Muscle of leg (tissue), 11 donors: ENCODE results near the gene ABCF3. TPM values are rescaled to one million over a fixed set of nuclear protein-coding genes. Genes with fewer than 3 reads are reported as not detected.

Source experiments
- DNase-seq: peaks from one replicate; pipeline ENCODE4 v3.0.0; 2013
- H3K27ac ChIP-seq: one replicate; pipeline ENCODE4 v1.5.1; 2013; ENCODE audit warnings: mild to moderate bottlenecking, low read length, control low read depth
- H3K27me3 ChIP-seq: one replicate; pipeline ENCODE4 v1.6.1; 2013; ENCODE audit warnings: low read length; ENCODE audit not compliant: control insufficient read depth, insufficient read depth
- H3K36me3 ChIP-seq: one replicate; pipeline ENCODE4 v1.6.1; 2013; ENCODE audit warnings: low read length; ENCODE audit not compliant: control insufficient read depth, insufficient read depth
- H3K4me1 ChIP-seq: one replicate; pipeline ENCODE4 v1.6.1; 2013; ENCODE audit warnings: low read length; ENCODE audit not compliant: control insufficient read depth, insufficient read depth
- H3K4me3 ChIP-seq: one replicate; pipeline ENCODE4 v1.5.1; 2013; ENCODE audit warnings: low read length, control low read depth
- H3K9me3 ChIP-seq: replicated peaks from 2 replicates; pipeline ENCODE4 v1.6.1; 2013; ENCODE audit warnings: low read depth, low read length; ENCODE audit not compliant: control insufficient read depth
- WGBS: methylation state at CpG from one replicate; pipeline ENCODE4 v1.1.5; 2013; ENCODE audit warnings: missing lambda C conversion rate; ENCODE audit not compliant: insufficient coverage; 5-methylcytosine and 5-hydroxymethylcytosine counted together
- polyA plus RNA-seq, 8 donors: library from polyadenylated mRNA; unstranded; fragments of 120-200 nt; gene quantifications; one replicate each; pipeline versions ENCODE4 v1.2.1 to v1.2.3, GENCODE V29; 2013; ENCODE audit warnings: inconsistent platforms in 1 of 8, low replicate concordance in 1 of 8; ENCODE audit not compliant: insufficient read length in 8 of 8, insufficient read depth in 1 of 8
- total RNA-seq: library from RNA; stranded (reverse); fragments of 120-200 nt; gene quantifications from one replicate; pipeline ENCODE4 v1.2.4, GENCODE V29; 2013

Gene ABCF3
- total and polyA plus RNA-seq, 9 donors: 33.0 to 54.5 (median 48.7) TPM

- H3K36me3 ChIP-seq: peaks cover 22% of the 10 kb centered on the region
- no peak overlapping the region for H3K27ac ChIP-seq
- no peaks in the 10 kb centered on the region for H3K9me3 ChIP-seq
- 80% methylated on average over 6 of the region's 9 CpGs for WGBS
- H3K4me3 ChIP-seq: no peak overlapping the region
- no peaks in the 10 kb centered on the region for H3K4me1 ChIP-seq
- no peak for DNase-seq
- no peaks in the 10 kb centered on the region for H3K27me3 ChIP-seq
These were observed 12.5 kb downstream of the ABCF3 start for GRCh38 chr3:184198509-184198908.

- H3K9me3 ChIP-seq: no peaks in the 10 kb centered on the region
- no peak overlapping the region for H3K27ac ChIP-seq
- no peak overlapping the region for H3K4me3 ChIP-seq
- no peaks in the 10 kb centered on the region for H3K4me1 ChIP-seq
- H3K36me3 ChIP-seq: peaks cover 3% of the 10 kb centered on the region
- DNase-seq: no peak
- H3K27me3 ChIP-seq: no peaks in the 10 kb centered on the region
These were observed 14.8 kb downstream of the ABCF3 start for GRCh38 chr3:184200825-184201224.

DNA sequence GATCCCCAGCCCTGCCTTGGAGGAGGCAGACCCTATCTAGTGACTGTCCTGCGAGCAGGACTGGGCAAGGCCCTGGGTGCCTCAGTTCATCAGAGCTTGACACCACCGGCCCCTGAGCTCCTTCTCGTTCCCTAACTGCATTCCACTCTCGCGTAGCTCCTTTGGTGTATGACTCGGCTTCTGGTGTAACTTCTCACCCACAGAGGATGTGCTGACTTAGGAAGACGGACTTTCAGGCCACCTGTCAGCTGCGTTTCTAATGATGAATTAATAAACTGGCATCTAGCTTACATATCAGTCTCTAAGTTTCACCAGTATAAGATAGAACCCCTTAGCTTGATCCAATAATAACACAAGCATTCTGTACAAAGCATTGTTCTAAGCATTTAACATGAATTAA, 17.5 kb downstream of the ABCF3 start:
- WGBS: 77% methylated on average over 7 of the region's 8 CpGs
- Histone ChIP-seq H3K4me3 (no peak overlapping the region), H3K9me3 (no peaks in the 10 kb centered on the region), H3K4me1 (no peaks in the 10 kb centered on the region), H3K27me3 (peaks cover 5% of the 10 kb centered on the region), H3K36me3 (no peaks in the 10 kb centered on the region), H3K27ac (no peak overlapping the region)
- no peak for DNase-seq

- no peaks in the 10 kb centered on the region for H3K9me3 ChIP-seq
- WGBS: 77% methylated on average over 8 of the region's 11 CpGs
- no peaks in the 10 kb centered on the region for H3K36me3 ChIP-seq
- H3K27me3 ChIP-seq: peaks cover 5% of the 10 kb centered on the region
- H3K4me3 ChIP-seq: no peak overlapping the region
- no peak for DNase-seq
- H3K27ac ChIP-seq: no peak overlapping the region
- no peaks in the 10 kb centered on the region for H3K4me1 ChIP-seq
These were observed 23.3 kb downstream of the ABCF3 start for GRCh38 chr3:184209146-184209923.

DNA sequence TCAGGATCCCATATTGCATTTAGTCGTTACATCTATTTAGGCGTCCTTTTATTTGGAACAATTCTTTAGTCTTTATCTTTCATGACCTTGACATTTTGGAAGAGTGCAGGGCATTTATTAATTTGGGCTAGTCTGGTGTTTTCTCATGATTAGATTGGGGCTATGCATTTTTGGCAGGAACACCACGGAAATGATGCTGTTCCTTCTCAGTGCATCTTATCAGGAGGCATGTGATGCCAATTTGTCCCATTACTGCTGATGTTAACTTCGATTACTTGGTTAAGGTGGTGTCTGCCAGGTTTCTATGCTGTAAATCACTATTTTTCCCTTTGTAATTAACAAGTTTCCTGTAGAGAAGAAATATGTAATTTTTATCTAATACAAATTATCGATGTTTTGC, 25.3 kb downstream of the ABCF3 start:
- peaks cover 5% of the 10 kb centered on the region for H3K27me3 ChIP-seq
- no peaks in the 10 kb centered on the region for H3K9me3 ChIP-seq
- H3K27ac ChIP-seq: no peak overlapping the region
- H3K36me3 ChIP-seq: no peaks in the 10 kb centered on the region
- H3K4me1 ChIP-seq: no peaks in the 10 kb centered on the region
- DNase-seq: no peak
- H3K4me3 ChIP-seq: no peak overlapping the region
- WGBS: no CpG with 5 or more reads among the region's 5 CpGs

DNA sequence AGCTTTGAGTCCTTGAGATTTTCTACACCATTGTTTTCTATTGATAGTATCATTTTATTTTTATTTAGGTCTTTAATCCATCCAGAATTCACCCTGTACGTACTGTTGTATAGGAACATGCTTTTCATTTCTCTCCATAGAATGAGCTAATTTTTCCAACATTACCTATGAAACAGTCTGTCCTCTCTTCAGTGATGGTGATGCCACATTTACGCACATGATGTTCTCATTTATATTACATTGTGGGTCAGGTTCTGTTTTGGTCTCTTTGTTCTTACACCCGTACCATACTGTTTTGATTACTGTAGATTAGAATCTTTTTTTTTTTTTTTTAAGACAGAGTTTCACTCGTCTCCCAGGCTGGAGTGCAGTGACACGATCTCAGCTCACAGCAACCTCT, 25.7 kb downstream of the ABCF3 start:
- DNase-seq: no peak
- no peaks in the 10 kb centered on the region for H3K4me1 ChIP-seq
- no peaks in the 10 kb centered on the region for H3K9me3 ChIP-seq
- no peak overlapping the region for H3K4me3 ChIP-seq
- no CpG with 5 or more reads among the region's 5 CpGs for WGBS
- peaks cover 4% of the 10 kb centered on the region for H3K27me3 ChIP-seq
- no peak overlapping the region for H3K27ac ChIP-seq
- H3K36me3 ChIP-seq: no peaks in the 10 kb centered on the region

GRCh38 chr3:184218814-184219213, 32.8 kb downstream of the ABCF3 start:
- no CpG with 5 or more reads among the region's 4 CpGs for WGBS
- Histone ChIP-seq H3K9me3 (no peaks in the 10 kb centered on the region), H3K4me3 (no peak overlapping the region), H3K4me1 (no peaks in the 10 kb centered on the region), H3K27me3 (no peaks in the 10 kb centered on the region), H3K36me3 (no peaks in the 10 kb centered on the region), H3K27ac (no peak overlapping the region)
- no peak for DNase-seq

GRCh38 chr3:184222521-184222920, 36.5 kb downstream of the ABCF3 start:
- WGBS: no CpG with 5 or more reads among the region's 3 CpGs
- Histone ChIP-seq H3K27me3 (peaks cover 12% of the 10 kb centered on the region), H3K4me1 (no peaks in the 10 kb centered on the region)

GRCh38 chr3:184223946-184224345, 37.9 kb downstream of the ABCF3 start:
- no peak for DNase-seq
- H3K4me1 ChIP-seq: peaks cover 2% of the 10 kb centered on the region
- H3K27ac ChIP-seq: no peak overlapping the region
- peaks cover 26% of the 10 kb centered on the region for H3K27me3 ChIP-seq
- WGBS: 80% methylated on average over 2 of the region's 3 CpGs
- H3K4me3 ChIP-seq: no peak overlapping the region
- H3K9me3 ChIP-seq: no peaks in the 10 kb centered on the region
- no peaks in the 10 kb centered on the region for H3K36me3 ChIP-seq

More at GRCh38 chr3:184222521-184222920, 36.5 kb downstream of the ABCF3 start:
- Histone ChIP-seq H3K27ac (no peak overlapping the region), H3K36me3 (no peaks in the 10 kb centered on the region), H3K9me3 (no peaks in the 10 kb centered on the region), H3K4me3 (no peak overlapping the region)
- DNase-seq: no peak

DNA sequence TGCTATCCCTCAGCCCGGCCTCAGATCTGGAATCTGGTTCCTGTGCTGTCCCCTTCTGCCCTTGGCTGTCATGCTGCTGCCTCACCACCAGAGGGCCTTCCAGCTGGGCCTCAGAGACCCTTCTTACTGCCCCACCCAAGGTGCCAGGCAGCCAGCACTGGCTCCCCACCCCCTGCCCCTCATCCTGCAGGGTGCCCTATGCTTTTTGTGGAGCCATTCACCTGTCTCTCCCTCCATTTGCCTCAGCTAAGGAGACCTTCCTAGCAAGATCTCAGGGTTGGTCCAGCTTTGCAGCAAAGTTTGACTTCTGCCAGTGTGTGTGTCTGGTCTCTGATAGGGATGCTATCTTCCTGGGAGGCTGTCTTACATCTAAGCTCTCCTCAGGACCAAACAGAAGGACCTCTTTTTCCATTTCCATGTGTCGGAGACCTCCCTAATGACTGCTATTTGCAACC, 41.5 kb downstream of the ABCF3 start:
- Histone ChIP-seq H3K9me3 (no peaks in the 10 kb centered on the region), H3K4me1 (peaks cover 15% of the 10 kb centered on the region), H3K27ac (no peak overlapping the region), H3K4me3 (no peak overlapping the region), H3K27me3 (peaks cover 59% of the 10 kb centered on the region), H3K36me3 (no peaks in the 10 kb centered on the region)
- DNase-seq: no peak
- whole genome bisulfite sequencing: 22% methylated on average over 1 of the region's 2 CpGs
